Islet precursor cell (in vitro differentiated cells): ENCODE data around the gene ANAPC10.
"Not testable (repeated sequence)": the region's sequence is repeated elsewhere in the genome, so short reads cannot be mapped to it uniquely, and the experiment has no call there.

Source experiments
- DNase-seq: peaks from one replicate; pipeline ENCODE4 v3.0.0-alpha.2; 2018

ANAPC10 gene

DNA sequence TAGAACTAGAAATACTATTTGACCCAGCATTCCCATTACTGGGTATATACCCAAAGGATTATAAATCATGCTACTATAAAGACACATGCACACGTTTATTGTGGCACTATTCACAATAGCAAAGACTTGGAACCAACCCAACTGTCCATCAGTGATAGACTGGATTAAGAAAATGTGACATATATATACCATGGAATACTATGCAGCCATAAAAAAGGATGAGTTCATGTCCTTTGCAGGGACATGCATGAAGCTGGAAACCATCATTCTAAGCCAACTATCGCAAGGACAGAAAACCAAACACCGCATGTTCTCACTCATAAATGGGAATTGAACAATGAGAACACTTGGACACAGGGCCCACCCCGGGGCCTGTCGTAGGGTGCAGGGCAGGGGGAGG is 97.3 kb downstream of the ANAPC10 start:
- DNase-seq = not testable (repeated sequence)

DNA sequence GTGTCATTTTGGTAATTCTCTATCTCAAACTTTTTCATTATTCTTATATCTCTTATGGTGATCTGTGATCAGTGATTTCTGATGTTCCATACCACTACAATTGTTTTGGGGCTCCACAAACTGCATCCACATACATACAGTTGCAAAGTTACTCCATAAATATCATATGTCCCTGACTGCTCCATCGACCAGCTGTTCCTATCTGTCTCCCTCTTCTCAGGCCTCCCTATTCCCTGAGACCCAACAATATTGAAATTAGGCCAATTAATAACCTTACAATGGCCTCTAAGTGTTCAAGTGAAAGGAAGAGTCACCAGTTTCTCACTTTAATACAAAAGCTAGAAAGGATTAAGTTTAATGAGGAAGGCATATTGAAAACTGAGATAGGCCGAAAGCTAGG is 108.7 kb downstream of the ANAPC10 start:
- DNase-seq = no peak

DNA sequence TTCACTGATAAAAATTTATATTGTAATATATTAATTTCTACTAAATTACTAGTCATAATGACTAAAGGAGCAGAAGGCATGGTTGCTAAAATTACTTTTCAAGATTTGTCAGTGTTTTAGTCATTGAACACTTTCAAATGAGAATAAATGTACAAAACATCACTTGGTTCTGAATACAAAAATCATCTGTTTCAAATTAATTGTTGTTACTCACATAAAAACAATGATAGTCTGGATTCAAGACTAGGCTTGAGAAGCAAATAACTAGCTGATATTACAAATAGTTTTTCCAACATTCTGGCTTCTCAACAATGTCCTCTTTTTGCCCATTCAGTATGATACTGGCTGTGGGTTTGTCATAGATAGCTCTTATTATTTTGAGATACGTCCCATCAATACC is 112.5 kb downstream of the ANAPC10 start:
- no peak for DNase-seq

DNA sequence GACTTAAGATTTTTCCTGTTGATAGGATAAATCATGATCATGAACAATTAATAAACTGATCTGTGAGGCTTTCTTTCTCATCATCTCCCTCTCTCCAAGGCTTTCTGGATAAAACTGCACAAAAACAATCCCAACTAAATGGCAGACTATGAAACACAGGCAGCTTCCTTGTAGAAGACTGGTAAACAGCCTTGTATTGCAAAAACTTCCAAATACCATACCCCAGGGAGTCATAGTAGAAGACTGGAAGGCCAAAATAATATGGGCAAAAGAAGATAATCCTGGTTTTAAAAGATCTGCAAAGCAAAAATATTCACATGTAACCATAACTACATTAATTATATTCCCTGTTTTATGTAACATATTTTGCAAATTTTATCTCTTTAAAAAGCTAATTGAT is 113.0 kb downstream of the ANAPC10 start:
- DNase-seq = no peak

DNA sequence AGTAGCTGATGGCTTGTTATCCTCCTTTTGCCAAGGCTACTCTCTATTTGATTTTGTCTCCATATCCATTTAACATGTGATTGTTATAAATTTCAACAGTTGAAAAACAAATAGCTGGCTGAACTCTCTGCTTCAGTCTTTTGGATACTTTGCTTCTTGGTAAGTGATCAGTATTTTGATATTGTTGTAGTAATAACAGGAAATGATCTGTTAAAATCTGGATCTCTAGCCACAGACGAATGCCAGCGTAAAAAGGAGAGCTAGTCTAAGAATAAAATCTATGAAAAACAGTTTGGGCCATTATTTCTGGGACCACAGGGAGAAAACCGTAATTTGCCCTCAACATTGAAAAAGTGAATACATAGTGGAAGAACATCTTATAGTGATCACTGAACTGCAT is 113.8 kb downstream of the ANAPC10 start:
- DNase-seq = no peak

DNA sequence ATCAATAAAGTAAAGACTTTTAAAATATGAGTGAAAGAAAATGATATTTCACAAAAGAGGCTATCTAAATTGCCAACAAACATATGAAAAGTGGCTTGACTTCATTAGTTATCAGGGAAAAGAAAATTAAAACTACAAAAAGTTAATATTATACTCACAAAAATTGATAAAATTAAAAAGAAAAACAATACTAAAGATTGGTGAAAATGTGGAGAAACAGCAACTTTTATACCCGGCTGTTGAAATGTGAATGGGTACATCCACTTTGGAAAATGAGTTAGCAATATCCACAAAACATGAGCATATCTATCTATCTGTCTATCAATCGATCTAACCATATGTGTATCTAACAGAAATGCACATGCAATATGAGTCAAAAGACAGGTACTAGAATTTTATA is 122.3 kb downstream of the ANAPC10 start:
- DNase-seq = no peak

DNA sequence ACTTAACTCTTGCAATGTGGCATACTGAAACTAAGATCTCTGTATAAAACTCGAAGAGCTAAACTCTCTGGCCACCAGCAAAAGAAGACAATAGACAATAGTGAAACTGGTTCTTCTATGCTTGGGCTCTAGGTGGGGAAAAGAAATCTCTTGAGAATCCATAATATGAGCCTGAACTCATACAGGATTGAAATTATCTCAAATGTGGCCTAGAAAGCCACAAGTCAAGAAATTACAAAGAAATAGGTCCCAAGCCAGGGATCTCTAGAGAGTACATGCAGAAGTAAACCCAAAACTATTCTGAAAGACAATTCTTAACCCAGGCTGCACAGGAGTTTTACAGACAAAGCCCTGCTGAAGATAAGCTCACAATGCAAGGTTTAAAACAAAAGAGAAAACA is 127.4 kb downstream of the ANAPC10 start:
- no peak for DNase-seq

DNA sequence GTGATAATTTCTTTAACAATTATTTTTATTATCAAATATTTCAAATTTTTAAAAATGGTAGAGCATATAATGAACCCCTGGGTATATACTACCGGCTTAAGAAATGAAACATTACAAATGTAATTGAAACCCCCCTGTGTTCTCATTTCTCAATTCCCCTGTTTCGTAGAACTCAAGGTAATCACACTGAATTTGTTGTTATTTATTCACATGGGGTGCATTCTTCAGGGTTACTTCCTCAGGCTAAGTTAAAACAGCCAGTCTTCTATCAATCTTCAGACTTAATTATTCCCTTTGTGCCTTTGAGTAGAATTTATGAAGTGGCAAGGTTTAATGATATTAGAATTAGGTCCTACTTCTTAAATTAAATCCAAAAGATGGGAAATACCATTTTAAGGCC is 128.2 kb downstream of the ANAPC10 start:
- DNase-seq = no peak

DNA sequence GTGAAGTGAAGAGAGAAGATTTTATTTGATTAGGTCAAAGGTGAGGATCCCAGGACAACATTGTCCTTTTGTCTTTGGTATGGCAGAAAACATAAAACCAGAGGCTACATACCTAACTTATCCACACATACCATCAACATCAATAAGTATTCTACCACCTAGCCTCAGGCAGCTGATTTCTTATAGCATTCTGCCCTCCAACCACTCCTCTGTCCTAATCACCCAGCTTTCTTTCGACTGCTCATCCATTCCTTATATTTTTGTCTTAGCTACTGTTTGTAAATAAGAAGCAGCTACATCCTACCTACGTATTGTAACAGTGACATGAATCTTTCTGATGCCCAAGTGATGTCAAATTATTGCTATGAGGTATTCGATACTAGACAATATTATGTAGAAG is 129.4 kb downstream of the ANAPC10 start:
- no peak for DNase-seq

DNA sequence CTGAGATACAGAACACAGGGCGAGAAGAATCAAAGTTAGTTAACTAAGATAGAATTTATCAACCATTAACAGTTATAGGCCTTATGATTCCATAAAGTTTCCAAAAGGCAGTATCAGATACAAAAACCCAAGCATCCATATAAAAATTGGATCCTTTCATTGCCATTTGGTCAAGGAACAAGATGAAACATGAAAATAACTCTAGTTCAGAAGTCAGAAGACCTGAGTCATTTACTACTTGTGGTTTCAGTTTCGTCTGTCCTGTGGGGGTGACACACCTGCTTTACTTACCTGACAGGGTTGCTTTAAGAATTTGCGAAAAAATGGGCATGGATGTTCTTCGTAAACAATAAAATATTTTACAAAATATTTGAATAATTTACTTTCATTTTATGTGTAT is 130.8 kb downstream of the ANAPC10 start:
- no peak for DNase-seq

DNA sequence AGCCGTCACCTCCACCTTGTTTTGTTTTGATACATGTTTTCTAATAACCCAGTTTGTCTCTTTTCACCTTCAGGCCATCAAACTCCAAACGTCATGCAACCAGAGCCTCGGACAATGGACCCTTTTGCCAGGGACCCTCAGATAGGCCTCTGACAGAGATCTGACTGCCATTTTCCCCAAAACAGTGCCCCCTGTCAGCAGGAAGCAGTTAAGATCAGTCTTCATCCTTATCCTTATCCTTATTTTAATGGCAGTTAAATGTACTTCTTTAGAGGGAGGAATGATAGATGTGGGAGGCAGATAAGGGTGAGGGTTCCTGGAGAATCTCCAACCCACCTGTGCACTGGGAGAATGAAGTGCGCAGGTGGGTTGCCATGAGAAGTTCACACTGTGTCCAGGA is 135.7 kb downstream of the ANAPC10 start:
- DNase-seq = no peak

DNA sequence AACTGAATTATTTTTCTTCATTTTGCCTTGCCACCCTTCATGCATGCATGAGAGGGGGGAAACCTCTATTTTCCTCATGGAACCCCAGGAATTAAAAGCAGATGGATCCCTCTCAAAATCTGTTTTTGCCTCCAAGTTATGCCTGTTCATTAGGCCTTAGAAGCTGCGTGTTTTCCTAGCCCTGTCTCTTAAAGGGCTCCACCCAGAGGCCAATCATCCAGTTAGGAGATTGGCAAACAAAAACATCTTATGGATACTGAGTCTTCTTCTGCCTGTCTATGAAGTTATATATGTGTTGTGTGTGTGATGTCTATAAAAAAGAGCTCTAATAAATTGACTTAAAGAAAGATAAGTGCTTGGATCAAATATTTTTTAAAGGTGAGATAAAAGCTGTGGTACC is 142.9 kb downstream of the ANAPC10 start:
- DNase-seq = no peak

DNA sequence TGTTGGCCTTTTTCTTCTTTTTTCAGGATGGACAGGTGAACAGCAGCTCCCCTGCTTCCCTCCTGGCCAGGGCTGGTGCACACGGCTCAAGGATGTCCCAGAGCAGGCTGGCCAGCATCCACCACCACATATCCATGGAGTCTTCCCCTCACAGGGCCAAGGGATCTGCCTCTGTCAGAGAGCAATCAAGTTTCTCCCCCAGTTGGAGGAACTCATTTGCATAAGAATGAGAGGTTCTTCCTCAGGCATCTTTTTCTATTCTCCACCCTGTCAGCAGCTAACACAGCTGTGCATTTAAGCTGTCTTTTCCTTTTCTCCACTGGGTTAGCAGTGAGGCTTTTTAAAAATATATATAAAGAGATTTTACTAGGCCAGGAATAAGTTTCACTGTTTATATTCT is 143.8 kb downstream of the ANAPC10 start:
- no peak for DNase-seq

DNA sequence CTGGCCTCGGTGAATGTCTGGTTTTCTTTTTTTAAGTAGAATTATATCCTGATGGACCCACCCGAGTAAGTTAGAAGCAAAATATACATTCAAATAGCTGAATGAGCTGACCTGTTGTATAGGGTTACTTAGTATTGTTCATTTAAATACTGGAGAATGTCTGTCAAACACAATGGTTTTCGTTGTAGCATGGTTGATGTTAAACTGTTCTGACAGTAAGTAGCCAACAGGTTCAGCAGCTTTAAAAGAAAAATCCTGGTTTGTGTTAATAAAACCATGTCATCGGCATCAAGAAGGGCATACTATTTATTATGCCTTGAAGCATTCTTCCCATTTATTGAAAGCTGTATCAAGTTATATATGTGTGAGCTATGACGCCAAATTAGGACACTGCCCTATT is 149.6 kb downstream of the ANAPC10 start:
- DNase-seq = no peak

DNA sequence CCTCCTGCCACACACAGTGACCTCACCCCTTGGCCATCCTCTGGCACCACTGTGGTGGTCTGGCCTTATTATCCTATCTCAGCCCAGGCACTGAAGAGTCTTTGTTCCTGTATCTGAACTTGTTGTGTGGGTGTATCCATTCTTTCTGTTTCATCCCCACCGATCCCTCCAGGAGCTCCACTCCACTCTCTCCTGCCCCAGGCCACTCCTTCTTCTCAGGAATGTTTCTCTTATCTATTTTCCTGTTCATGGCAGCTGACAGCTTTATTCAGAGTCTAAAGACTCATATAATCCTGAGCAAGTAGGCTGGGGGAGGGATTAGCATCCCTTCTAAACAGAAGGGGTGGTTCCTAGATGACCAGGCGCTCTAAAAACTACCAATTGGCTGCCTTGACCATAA is 150.0 kb downstream of the ANAPC10 start:
- peak; percentile 98 for DNase-seq
